Upper lobe of left lung (tissue), 4 donors: ENCODE measurements around the gene DNAJB13.

ENCODE experiments used
- EP300 ChIP-seq, 4 donors: sonication (generic); formaldehyde crosslinking; IDR thresholded peaks; one replicate each; pipeline ENCODE4 v1.5.1; 2017; ENCODE audit warnings: antibody characterized with exemption in 4 of 4, control low read depth in 2 of 4
- POLR2A ChIP-seq, 4 donors: fragments of 450-650 bp; IDR thresholded peaks; one replicate each; pipeline ENCODE4 v1.5.1; 2016 to 2017; ENCODE audit warnings: antibody characterized with exemption in 4 of 4, mild to moderate bottlenecking in 2 of 4
- TF ChIP-seq, protein P1 (sequence below), 6 experiments: fragments of 450-650 bp in 4 of 6; fragments of 200-600 bp in 2 of 6; sonication (generic) in 2 of 6; IDR thresholded peaks; one replicate each; pipeline ENCODE4 v1.5.1; 2016 to 2019; ENCODE audit warnings: antibody characterized with exemption in 6 of 6

DNA sequence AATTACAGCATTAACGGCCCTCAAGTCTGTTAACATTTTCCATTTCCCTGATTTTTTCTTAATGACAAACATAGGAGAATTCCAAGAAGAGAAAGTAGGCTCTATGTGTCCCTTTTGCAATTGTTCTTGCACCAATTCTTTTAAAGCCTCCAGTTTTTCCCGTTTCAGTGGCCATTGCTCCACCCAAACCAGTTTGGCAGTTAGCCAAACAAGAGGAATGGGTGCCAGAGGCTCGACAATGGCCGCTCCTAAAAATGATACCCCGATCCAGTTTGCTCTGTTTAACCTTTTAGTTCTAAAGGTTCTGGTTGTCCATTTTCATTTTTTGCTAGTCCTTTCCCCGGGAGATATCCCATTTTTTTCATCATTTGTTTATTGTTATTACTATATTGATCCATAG lies 6.7 kb upstream of the DNAJB13 start:
- TF ChIP-seq, protein P1, sequence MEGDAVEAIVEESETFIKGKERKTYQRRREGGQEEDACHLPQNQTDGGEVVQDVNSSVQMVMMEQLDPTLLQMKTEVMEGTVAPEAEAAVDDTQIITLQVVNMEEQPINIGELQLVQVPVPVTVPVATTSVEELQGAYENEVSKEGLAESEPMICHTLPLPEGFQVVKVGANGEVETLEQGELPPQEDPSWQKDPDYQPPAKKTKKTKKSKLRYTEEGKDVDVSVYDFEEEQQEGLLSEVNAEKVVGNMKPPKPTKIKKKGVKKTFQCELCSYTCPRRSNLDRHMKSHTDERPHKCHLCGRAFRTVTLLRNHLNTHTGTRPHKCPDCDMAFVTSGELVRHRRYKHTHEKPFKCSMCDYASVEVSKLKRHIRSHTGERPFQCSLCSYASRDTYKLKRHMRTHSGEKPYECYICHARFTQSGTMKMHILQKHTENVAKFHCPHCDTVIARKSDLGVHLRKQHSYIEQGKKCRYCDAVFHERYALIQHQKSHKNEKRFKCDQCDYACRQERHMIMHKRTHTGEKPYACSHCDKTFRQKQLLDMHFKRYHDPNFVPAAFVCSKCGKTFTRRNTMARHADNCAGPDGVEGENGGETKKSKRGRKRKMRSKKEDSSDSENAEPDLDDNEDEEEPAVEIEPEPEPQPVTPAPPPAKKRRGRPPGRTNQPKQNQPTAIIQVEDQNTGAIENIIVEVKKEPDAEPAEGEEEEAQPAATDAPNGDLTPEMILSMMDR (IDR thresholded peaks at IDR 0.05): no peak
- TF ChIP-seq EP300 (IDR thresholded peaks at IDR 0.05) (no peak), POLR2A (IDR thresholded peaks at IDR 0.05) (no peak)
